ENCODE data around the gene COA1.

The COA1 gene

GRCh38 chr7:43750016-43750887 is 20.9 kb upstream of the COA1 start:
- Histone ChIP-seq H3K27ac (no peak overlapping the region), H3K4me1 (no peaks in the 10 kb centered on the region), H3K4me3 (ENCODE audit: low read depth, low read length) (no peak overlapping the region), H3K4me2 (ENCODE audit: low read length) (no peak overlapping the region), H3K79me2 (no peaks in the 10 kb centered on the region), H2AFZ (no peak overlapping the region), H3K9me3 (ENCODE audit: control insufficient read depth, low read length) (no peaks in the 10 kb centered on the region), H3K9ac (no peak overlapping the region), H3K27me3 (ENCODE audit: control insufficient read depth, insufficient read depth, low read length) (no peaks in the 10 kb centered on the region), H3K36me3 (ENCODE audit: control insufficient read depth, insufficient read depth, low read length) (no peaks in the 10 kb centered on the region)
- TF ChIP-seq, protein P1, sequence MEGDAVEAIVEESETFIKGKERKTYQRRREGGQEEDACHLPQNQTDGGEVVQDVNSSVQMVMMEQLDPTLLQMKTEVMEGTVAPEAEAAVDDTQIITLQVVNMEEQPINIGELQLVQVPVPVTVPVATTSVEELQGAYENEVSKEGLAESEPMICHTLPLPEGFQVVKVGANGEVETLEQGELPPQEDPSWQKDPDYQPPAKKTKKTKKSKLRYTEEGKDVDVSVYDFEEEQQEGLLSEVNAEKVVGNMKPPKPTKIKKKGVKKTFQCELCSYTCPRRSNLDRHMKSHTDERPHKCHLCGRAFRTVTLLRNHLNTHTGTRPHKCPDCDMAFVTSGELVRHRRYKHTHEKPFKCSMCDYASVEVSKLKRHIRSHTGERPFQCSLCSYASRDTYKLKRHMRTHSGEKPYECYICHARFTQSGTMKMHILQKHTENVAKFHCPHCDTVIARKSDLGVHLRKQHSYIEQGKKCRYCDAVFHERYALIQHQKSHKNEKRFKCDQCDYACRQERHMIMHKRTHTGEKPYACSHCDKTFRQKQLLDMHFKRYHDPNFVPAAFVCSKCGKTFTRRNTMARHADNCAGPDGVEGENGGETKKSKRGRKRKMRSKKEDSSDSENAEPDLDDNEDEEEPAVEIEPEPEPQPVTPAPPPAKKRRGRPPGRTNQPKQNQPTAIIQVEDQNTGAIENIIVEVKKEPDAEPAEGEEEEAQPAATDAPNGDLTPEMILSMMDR (IDR thresholded peaks at IDR 0.05) = no peak

DNA sequence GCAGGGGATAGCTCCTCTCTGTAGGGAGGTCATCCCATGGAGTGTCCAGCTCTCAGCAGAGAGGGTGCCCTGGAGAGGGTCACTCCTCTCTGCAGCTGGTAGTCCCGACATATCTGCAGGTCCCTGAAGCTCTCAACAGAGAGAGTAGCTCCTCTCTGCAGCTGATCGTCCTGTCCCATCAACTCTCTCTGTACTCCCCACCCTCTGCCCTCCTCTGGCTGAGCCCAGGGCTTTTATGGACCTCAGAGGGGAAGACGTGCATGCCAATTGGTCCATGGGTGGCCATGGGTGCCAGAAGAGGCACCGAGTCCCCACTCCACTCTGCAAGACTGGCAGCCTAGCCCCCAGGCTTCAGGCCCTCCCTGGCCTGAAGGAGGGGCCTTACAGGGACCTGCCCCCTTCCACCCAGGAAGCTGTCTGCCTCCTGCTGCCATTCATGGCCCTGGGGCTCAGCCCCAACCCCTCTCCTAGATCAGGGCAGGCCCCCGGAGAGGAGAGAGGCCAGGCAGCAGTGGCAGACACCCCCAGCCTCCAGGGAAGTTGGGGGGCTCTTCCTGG is 20.1 kb upstream of the COA1 start:
- Histone ChIP-seq H3K9ac (no peak overlapping the region), H2AFZ (no peak overlapping the region), H3K79me2 (no peaks in the 10 kb centered on the region), H3K27me3 (ENCODE audit: control insufficient read depth, insufficient read depth, low read length) (no peaks in the 10 kb centered on the region), H3K4me2 (ENCODE audit: low read length) (no peak overlapping the region), H3K27ac (no peak overlapping the region), H3K4me1 (no peaks in the 10 kb centered on the region), H3K9me3 (ENCODE audit: control insufficient read depth, low read length) (no peaks in the 10 kb centered on the region), H3K36me3 (ENCODE audit: control insufficient read depth, insufficient read depth, low read length) (no peaks in the 10 kb centered on the region), H3K4me3 (ENCODE audit: low read depth, low read length) (no peak overlapping the region)
- TF ChIP-seq, protein P1 (IDR thresholded peaks at IDR 0.05) = no peak

- Histone ChIP-seq H3K4me2 (ENCODE audit: low read length) (no peak overlapping the region), H3K9me3 (ENCODE audit: control insufficient read depth, low read length) (no peaks in the 10 kb centered on the region), H3K4me1 (no peaks in the 10 kb centered on the region), H3K9ac (no peak overlapping the region), H2AFZ (no peak overlapping the region), H3K79me2 (no peaks in the 10 kb centered on the region), H3K27ac (no peak overlapping the region), H3K36me3 (ENCODE audit: control insufficient read depth, insufficient read depth, low read length) (no peaks in the 10 kb centered on the region), H3K4me3 (ENCODE audit: low read depth, low read length) (no peak overlapping the region), H3K27me3 (ENCODE audit: control insufficient read depth, insufficient read depth, low read length) (no peaks in the 10 kb centered on the region)
- TF ChIP-seq, protein P1 (IDR thresholded peaks at IDR 0.05) = no peak
These were observed 18.2 kb upstream of the COA1 start for GRCh38 chr7:43747328-43748105.

DNA sequence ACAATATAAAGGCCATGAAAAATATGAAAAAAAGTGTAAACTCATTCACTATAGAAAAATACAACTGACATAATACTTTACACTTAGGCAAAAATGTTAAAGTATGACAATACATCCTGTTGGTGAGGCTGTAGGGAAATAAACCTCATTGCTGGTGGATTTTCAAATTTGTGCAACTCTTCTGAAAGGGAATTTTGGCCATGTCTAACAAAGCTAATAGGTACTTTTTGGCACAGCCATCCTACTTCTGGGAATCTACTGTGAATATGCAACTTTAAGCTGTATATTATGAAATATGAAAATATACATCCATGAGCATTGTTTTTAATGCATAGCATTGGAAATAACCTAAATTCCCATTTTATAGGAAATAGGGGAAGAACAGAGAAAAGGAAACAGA is 13.4 kb upstream of the COA1 start:
- no peaks in the 10 kb centered on the region for H3K27me3 ChIP-seq (ENCODE audit: control insufficient read depth, insufficient read depth, low read length)
- H3K36me3 ChIP-seq (ENCODE audit: control insufficient read depth, insufficient read depth, low read length) = no peaks in the 10 kb centered on the region
- no peaks in the 10 kb centered on the region for H3K9me3 ChIP-seq (ENCODE audit: control insufficient read depth, low read length)
- H3K4me3 ChIP-seq (ENCODE audit: low read depth, low read length) = no peak overlapping the region
- no peak overlapping the region for H3K27ac ChIP-seq
- H3K4me2 ChIP-seq (ENCODE audit: low read length) = no peak overlapping the region
- TF ChIP-seq, protein P1 (IDR thresholded peaks at IDR 0.05) = no peak
- H3K9ac ChIP-seq = no peak overlapping the region
- no peaks in the 10 kb centered on the region for H3K4me1 ChIP-seq
- H3K79me2 ChIP-seq = no peaks in the 10 kb centered on the region
- no peak overlapping the region for H2AFZ ChIP-seq

All from parathyroid adenoma (tissue), 2 donors.